ENCODE measurements around the gene TMEM250. TPM values are rescaled to one million over a fixed set of nuclear protein-coding genes. Genes with fewer than 3 reads are reported as not detected.
A peak's percentile ranks its signal among the peaks of the same experiment; 100 is the strongest.
"Not testable (repeated sequence)": the region's sequence is repeated elsewhere in the genome, so short reads cannot be mapped to it uniquely, and the experiment has no call there.

The TMEM250 gene
- total and polyA plus RNA-seq, 4 donors, result 14.9 to 25.1 (median 20.5) TPM

DNA sequence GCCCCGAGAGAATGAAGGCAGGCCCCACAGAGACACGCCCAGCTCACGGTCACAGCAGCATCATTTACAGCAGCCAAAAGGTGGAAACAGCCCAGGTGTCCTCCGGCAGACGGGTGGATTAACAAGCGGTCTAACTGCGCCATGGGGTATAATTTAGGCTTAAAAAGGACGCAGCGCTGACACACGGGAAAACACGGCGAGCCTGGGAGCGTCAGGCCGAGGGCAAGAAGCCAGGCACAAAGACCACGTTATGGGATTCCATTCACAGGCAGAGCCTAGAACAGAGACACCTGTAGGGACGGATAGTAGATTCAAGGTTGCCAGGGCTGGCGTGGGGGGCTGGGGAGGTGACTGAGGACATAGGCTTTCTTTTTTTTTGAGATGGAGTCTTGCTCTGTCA, 36.9 kb upstream of the TMEM250 start:
- Histone ChIP-seq H3K9me3 (ENCODE audit: control insufficient read depth, low read length) (no peaks in the 10 kb centered on the region), H3K4me3 (ENCODE audit: low read length in 2 of 2) (no peak overlapping the region), H3K36me3 (ENCODE audit: control insufficient read depth in 1 of 2, insufficient read depth in 2 of 2, low read length in 1 of 2) (no peaks in the 10 kb centered on the region), H3K4me1 (ENCODE audit: control insufficient read depth in 1 of 2, insufficient read depth in 2 of 2, low read length in 2 of 2) (no peaks in the 10 kb centered on the region), H3K27me3 (ENCODE audit: control insufficient read depth in 1 of 2, insufficient read depth in 2 of 2, low read length in 1 of 2) (no peaks in the 10 kb centered on the region), H3K27ac (ENCODE audit: low read depth in 1 of 2, low read length in 2 of 2) (no peak overlapping the region)
- intact Hi-C loops (cut with DNase I), result no loop called here
- ATAC-seq (ENCODE audit: low FRiP score) (no peak), DNase-seq (no peak)
- 89% methylated on average over 17 of the region's 17 CpGs for WGBS, 2 donors

DNA sequence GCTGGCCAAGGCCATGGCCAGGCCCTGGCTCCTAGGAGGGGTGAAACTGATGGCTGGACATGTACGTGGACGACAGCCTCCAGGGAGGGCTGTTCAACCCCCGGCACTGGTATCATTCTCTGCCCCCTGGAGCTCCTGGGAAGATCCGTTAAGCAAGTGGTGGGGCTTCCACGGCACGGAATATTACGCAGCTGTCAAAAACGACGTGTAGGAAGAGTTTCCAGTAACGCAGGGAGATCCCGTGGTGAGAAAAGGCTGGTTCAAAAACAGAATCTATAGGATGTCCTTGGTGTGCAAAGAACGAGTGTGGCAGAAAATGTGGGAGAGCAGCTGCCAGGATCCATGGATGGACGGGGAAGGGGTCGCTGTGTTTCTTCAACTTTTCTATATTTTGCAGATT, 36.3 kb upstream of the TMEM250 start:
- intact Hi-C loops (cut with DNase I), result no loop called here
- ATAC-seq (ENCODE audit: low FRiP score), result no peak
- no peaks in the 10 kb centered on the region for H3K27me3 ChIP-seq (ENCODE audit: control insufficient read depth in 1 of 2, insufficient read depth in 2 of 2, low read length in 1 of 2)

DNA sequence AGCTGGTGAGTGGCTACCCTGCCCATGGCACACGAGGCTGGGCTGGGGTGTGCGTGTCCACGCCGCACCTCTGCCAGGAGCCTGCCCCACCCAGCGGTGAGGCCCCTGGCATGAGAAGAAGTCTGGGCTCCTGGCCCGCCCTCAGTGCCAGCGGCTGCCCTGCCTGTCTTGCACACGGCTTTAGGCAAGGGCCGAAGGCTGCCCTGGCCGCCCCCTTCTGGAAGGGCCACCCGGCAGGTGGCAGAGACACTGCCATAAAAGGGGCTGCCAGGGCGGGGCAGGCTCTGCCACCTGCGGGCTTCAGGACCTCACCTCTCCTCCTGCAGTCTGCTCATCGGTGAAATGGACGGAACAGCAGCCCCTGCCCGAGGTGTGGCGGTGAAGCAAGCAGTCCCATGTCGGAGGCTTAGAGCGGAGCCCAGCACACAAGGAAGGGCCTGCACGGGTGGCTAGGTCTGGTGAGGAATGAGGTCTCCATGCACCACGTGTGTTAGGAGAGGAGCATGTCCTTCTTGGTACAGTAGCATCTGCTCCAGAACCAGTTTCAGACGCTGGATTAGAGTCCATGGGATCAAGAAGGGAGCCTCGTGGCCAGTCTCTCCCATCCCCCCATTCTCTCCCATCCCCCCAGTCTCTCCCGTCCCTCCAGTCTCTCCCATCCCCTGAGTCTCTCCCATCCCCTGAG, 34.8 kb upstream of the TMEM250 start:
- 79 to 81% methylated on average over 19 to 24 of the region's 24 CpGs for WGBS, 2 donors
- DNase-seq, result no peak
- Histone ChIP-seq H3K4me1 (ENCODE audit: control insufficient read depth in 1 of 2, insufficient read depth in 2 of 2, low read length in 2 of 2) (no peaks in the 10 kb centered on the region), H3K4me3 (ENCODE audit: low read length in 2 of 2) (no peak overlapping the region), H3K27me3 (ENCODE audit: control insufficient read depth in 1 of 2, insufficient read depth in 2 of 2, low read length in 1 of 2) (no peaks in the 10 kb centered on the region), H3K36me3 (ENCODE audit: control insufficient read depth in 1 of 2, insufficient read depth in 2 of 2, low read length in 1 of 2) (no peaks in the 10 kb centered on the region), H3K27ac (ENCODE audit: low read depth in 1 of 2, low read length in 2 of 2) (no peak overlapping the region), H3K9me3 (ENCODE audit: control insufficient read depth, low read length) (no peaks in the 10 kb centered on the region)
- intact Hi-C loops (cut with DNase I), result no loop called here
- ATAC-seq (ENCODE audit: low FRiP score), result no peak

More for the DNA sequence above, 36.3 kb upstream of the TMEM250 start:
- no peak overlapping the region for H3K4me3 ChIP-seq (ENCODE audit: low read length in 2 of 2)
- H3K4me1 ChIP-seq (ENCODE audit: control insufficient read depth in 1 of 2, insufficient read depth in 2 of 2, low read length in 2 of 2), result no peaks in the 10 kb centered on the region
- WGBS, 2 donors, result 87 to 91% methylated on average over 14 of the region's 14 CpGs
- no peak for DNase-seq
- H3K27ac ChIP-seq (ENCODE audit: low read depth in 1 of 2, low read length in 2 of 2), result no peak overlapping the region
- H3K36me3 ChIP-seq (ENCODE audit: control insufficient read depth in 1 of 2, insufficient read depth in 2 of 2, low read length in 1 of 2), result no peaks in the 10 kb centered on the region
- H3K9me3 ChIP-seq (ENCODE audit: control insufficient read depth, low read length), result no peaks in the 10 kb centered on the region

DNA sequence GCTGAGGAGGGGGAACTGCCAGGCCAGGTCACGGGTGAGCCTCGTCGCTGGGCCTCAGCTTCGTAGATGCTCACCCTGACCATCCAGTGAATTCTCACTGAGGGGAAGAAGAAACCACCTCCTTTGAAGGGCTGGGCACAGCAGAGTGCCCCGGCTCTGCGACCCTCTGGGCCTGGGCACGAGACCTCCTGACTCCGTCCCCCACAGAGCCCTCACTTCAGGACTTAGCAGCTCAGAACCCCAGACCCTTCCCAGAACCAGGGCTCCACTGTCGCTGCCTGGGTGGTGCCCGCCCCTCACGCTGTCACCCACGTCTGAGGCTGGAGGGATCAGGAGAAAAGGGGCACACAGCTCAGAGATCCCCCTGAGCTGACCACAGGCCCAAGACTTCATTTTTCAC, 34.3 kb upstream of the TMEM250 start:
- Histone ChIP-seq H3K9me3 (ENCODE audit: control insufficient read depth, low read length) (no peaks in the 10 kb centered on the region), H3K36me3 (ENCODE audit: control insufficient read depth in 1 of 2, insufficient read depth in 2 of 2, low read length in 1 of 2) (no peaks in the 10 kb centered on the region), H3K4me1 (ENCODE audit: control insufficient read depth in 1 of 2, insufficient read depth in 2 of 2, low read length in 2 of 2) (no peaks in the 10 kb centered on the region), H3K27me3 (ENCODE audit: control insufficient read depth in 1 of 2, insufficient read depth in 2 of 2, low read length in 1 of 2) (no peaks in the 10 kb centered on the region), H3K27ac (ENCODE audit: low read depth in 1 of 2, low read length in 2 of 2) (no peak overlapping the region), H3K4me3 (ENCODE audit: low read length in 2 of 2) (no peak overlapping the region)
- 92 to 96% methylated on average over 12 of the region's 12 CpGs for WGBS, 2 donors
- intact Hi-C loops (cut with DNase I), result no loop called here
- ATAC-seq (ENCODE audit: low FRiP score) (no peak), DNase-seq (no peak)

DNA sequence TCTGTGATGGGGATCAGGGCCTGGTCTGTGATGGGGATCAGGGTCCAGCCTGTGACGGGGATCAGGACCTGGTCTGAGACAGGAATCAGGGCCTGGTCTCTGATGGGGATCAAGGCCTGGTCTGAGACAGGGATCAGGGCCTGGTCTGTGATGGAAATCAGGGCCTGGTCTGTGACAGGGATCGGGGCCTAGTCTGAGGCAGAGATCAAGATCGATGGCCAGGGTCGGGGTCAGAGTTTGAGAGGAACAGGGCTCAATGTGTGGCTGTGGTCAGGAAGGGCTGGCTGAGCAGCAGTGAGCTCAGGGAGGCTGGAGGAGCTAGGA, 33.8 kb upstream of the TMEM250 start:
- no peaks in the 10 kb centered on the region for H3K36me3 ChIP-seq (ENCODE audit: control insufficient read depth in 1 of 2, insufficient read depth in 2 of 2, low read length in 1 of 2)
- DNase-seq, result no peak
- intact Hi-C loops (cut with DNase I), result no loop called here
- no peaks in the 10 kb centered on the region for H3K27me3 ChIP-seq (ENCODE audit: control insufficient read depth in 1 of 2, insufficient read depth in 2 of 2, low read length in 1 of 2)
- no peak overlapping the region for H3K27ac ChIP-seq (ENCODE audit: low read depth in 1 of 2, low read length in 2 of 2)
- H3K4me1 ChIP-seq (ENCODE audit: control insufficient read depth in 1 of 2, insufficient read depth in 2 of 2, low read length in 2 of 2), result no peaks in the 10 kb centered on the region
- H3K4me3 ChIP-seq (ENCODE audit: low read length in 2 of 2), result no peak overlapping the region
- WGBS, 2 donors, result 83 to 87% methylated on average over 4 of the region's 4 CpGs
- no peak for ATAC-seq (ENCODE audit: low FRiP score)
- no peaks in the 10 kb centered on the region for H3K9me3 ChIP-seq (ENCODE audit: control insufficient read depth, low read length)

DNA sequence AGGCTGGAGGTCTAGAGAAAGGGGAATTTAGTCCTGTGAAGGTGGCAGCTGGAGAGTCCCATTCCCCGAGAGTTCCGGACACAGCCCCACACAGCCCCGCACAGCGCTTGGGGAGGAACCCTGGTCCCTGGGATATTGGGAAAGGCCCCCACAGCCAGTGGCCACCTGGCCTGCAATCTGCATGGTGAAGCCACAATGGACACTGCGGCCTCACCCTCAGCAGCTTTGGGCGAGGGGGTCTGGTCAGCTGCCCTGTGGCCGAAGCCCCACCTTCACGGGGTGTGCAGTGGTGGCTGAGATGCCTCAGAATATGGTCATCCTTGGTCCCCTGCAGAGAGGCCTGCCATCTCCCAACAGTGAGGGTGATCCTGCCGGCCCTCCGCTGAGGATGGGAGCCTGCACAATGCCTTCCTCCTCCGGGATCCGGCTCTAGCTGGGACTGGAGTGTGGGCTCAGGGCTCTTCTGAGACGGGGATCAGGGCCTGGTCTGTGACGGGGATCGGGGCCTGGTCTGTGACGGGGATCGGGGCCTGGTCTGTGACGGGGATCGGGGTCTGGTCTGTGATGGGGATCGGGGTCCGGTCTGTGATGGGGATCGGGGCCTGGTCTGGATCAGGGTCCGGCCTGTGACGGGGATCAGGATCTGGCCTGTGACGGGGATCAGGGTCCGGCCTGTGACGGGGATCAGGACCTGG, 33.3 kb upstream of the TMEM250 start:
- no peaks in the 10 kb centered on the region for H3K27me3 ChIP-seq (ENCODE audit: control insufficient read depth in 1 of 2, insufficient read depth in 2 of 2, low read length in 1 of 2)

DNA sequence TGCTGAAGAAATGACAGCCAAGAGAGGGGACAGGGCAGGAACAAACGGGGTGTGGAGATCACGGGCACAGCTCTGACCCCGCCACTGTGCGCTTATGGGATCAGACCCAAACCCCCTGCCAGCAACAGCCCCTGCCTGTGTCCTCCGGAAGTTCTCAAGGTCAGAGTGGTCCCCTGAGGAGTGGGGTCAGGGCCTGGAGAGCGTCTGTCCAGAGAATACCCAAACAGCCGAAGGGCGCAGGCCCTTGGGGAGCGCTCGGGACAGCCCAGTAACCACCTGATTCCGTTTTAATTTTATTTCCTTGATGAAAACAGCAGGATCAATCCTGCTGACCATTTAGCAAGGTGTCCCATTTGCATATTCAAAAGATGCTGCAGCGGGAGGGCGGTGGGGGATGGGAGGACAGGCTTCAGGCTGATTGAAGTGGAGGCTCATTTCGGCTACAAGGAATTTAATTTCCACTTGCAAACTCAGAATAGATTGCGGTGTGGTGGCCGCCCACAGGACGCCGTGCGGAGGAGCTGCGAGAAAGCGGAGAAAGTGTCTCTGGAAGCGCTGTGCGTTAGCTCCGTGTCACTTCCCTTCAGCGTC, 32.6 kb upstream of the TMEM250 start:
- Histone ChIP-seq H3K27ac (ENCODE audit: low read depth in 1 of 2, low read length in 2 of 2) (no peak overlapping the region), H3K4me3 (ENCODE audit: low read length in 2 of 2) (no peak overlapping the region), H3K4me1 (ENCODE audit: control insufficient read depth in 1 of 2, insufficient read depth in 2 of 2, low read length in 2 of 2) (no peaks in the 10 kb centered on the region), H3K36me3 (ENCODE audit: control insufficient read depth in 1 of 2, insufficient read depth in 2 of 2, low read length in 1 of 2) (no peaks in the 10 kb centered on the region), H3K27me3 (ENCODE audit: control insufficient read depth in 1 of 2, insufficient read depth in 2 of 2, low read length in 1 of 2) (no peaks in the 10 kb centered on the region), H3K9me3 (ENCODE audit: control insufficient read depth, low read length) (no peaks in the 10 kb centered on the region)
- intact Hi-C loops (cut with DNase I), result no loop called here
- WGBS, 2 donors, result 80 to 82% methylated on average over 25 of the region's 25 CpGs
- DNase-seq (no peak), ATAC-seq (ENCODE audit: low FRiP score) (no peak)

More for the DNA sequence above, 33.3 kb upstream of the TMEM250 start:
- H3K27ac ChIP-seq (ENCODE audit: low read depth in 1 of 2, low read length in 2 of 2), result no peak overlapping the region
- no peaks in the 10 kb centered on the region for H3K36me3 ChIP-seq (ENCODE audit: control insufficient read depth in 1 of 2, insufficient read depth in 2 of 2, low read length in 1 of 2)
- intact Hi-C loops (cut with DNase I), result no loop called here
- no peak overlapping the region for H3K4me3 ChIP-seq (ENCODE audit: low read length in 2 of 2)
- ATAC-seq (ENCODE audit: low FRiP score), result no peak
- no peaks in the 10 kb centered on the region for H3K9me3 ChIP-seq (ENCODE audit: control insufficient read depth, low read length)
- 83 to 86% methylated on average over 27 of the region's 27 CpGs for WGBS, 2 donors
- peak in 1 of 2 donors; percentile 40 for DNase-seq
- H3K4me1 ChIP-seq (ENCODE audit: control insufficient read depth in 1 of 2, insufficient read depth in 2 of 2, low read length in 2 of 2), result no peaks in the 10 kb centered on the region

DNA sequence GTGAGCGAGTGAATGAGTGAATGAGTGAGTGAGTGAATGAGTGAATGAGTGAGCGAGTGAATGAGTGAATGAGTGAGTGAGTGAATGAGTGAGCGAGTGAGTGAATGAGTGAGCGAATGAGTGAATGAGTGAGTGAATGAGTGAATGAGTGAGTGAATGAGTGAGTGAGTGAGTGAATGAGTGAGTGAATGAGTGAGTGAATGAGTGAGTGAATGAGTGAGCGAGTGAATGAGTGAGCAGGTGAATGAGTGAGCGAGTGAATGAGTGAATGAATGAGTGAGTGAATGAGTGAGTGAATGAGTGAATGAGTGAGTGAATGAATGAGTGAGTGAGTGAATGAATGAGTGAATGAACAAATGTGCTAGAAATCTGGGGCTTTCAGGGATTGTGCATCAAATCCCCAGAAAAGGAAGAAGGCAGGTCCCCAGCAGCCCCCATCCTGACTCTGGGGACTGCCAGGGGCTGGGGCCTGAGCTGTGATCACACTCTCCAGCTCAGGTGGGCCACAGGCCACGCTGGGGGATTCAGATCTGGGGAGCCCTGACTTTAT, 32.1 kb upstream of the TMEM250 start:
- H3K27me3 ChIP-seq (ENCODE audit: control insufficient read depth in 1 of 2, insufficient read depth in 2 of 2, low read length in 1 of 2); H3K4me3 ChIP-seq (ENCODE audit: low read length in 2 of 2); H3K27ac ChIP-seq (ENCODE audit: low read depth in 1 of 2, low read length in 2 of 2); DNase-seq; intact Hi-C loops (cut with DNase I); H3K36me3 ChIP-seq (ENCODE audit: control insufficient read depth in 1 of 2, insufficient read depth in 2 of 2, low read length in 1 of 2); H3K9me3 ChIP-seq (ENCODE audit: control insufficient read depth, low read length); H3K4me1 ChIP-seq (ENCODE audit: control insufficient read depth in 1 of 2, insufficient read depth in 2 of 2, low read length in 2 of 2); ATAC-seq (ENCODE audit: low FRiP score): not testable (repeated sequence)
- WGBS, 2 donors, result 88 to 92% methylated on average over 7 of the region's 7 CpGs

DNA sequence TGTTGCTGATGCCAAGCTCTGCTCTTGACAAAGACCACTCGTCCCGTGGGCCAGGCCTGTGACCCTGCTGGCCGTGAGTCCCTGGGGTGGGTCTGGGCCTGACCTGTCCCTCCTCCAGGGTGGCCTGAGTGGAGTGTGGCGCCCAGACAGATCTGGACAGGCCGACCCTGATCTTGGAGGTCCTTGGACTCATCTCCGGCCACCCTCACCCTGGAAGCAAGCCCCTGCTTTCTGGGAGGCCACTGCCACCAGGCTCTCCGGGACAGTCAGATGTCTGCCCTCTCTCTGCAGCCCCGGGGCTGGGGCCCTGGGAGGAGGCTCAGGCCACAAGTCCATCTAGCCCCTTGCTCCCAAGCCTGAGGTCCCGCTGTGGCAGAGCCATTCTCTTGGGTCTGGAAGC, 31.2 kb upstream of the TMEM250 start:
- no peaks in the 10 kb centered on the region for H3K27me3 ChIP-seq (ENCODE audit: control insufficient read depth in 1 of 2, insufficient read depth in 2 of 2, low read length in 1 of 2)
- no peak overlapping the region for H3K27ac ChIP-seq (ENCODE audit: low read depth in 1 of 2, low read length in 2 of 2)
- no peaks in the 10 kb centered on the region for H3K4me1 ChIP-seq (ENCODE audit: control insufficient read depth in 1 of 2, insufficient read depth in 2 of 2, low read length in 2 of 2)
- no peaks in the 10 kb centered on the region for H3K36me3 ChIP-seq (ENCODE audit: control insufficient read depth in 1 of 2, insufficient read depth in 2 of 2, low read length in 1 of 2)
- ATAC-seq (ENCODE audit: low FRiP score) (no peak), DNase-seq (peak in 1 of 2 donors; percentile 64)
- H3K9me3 ChIP-seq (ENCODE audit: control insufficient read depth, low read length), result no peaks in the 10 kb centered on the region
- no peak overlapping the region for H3K4me3 ChIP-seq (ENCODE audit: low read length in 2 of 2)
- WGBS, 2 donors, result 88 to 92% methylated on average over 9 of the region's 9 CpGs
- intact Hi-C loops (cut with DNase I), result no loop called here
